Measurements from ENCODE around the gene CYP4A22.

The CYP4A22 gene

DNA sequence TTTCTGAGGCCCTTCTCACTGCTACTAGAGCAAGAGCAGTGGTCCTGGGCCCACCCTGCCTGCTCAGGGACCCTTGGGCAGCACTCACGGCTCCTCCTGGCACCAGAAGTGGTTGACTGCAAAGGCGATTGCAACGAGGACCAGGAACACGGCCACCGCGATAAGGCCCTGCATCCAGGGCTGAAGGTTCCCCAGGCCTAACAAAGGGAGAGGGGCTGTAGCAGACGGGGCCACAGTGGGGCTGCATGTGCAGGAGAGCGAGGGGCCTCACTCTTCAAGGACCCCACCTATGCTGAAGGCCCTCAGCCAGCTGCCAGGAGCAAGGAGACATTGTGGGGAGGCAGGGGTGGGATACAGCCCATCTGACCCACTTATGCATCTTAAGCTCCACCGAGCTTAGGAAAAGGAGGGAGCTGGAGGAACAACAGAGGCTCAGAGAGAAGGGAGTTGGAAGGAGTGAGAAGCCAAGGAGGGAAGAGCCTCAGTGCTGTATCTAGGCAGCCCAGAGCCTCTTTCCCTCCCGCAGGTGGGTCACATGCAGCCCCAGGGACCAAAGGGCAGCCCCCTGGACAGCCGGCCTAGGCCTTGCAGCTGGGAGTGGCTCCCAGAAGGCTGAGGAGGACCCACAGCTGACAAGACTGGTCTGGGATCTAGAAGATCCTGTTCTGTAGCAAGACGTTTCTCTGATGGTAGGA lies 50.1 kb downstream of the CYP4A22 start:
- DNase-seq (ENCODE audit: insufficient read length, low spot score) (no peak), FAIRE-seq (no peak)
- TF ChIP-seq, protein P1, sequence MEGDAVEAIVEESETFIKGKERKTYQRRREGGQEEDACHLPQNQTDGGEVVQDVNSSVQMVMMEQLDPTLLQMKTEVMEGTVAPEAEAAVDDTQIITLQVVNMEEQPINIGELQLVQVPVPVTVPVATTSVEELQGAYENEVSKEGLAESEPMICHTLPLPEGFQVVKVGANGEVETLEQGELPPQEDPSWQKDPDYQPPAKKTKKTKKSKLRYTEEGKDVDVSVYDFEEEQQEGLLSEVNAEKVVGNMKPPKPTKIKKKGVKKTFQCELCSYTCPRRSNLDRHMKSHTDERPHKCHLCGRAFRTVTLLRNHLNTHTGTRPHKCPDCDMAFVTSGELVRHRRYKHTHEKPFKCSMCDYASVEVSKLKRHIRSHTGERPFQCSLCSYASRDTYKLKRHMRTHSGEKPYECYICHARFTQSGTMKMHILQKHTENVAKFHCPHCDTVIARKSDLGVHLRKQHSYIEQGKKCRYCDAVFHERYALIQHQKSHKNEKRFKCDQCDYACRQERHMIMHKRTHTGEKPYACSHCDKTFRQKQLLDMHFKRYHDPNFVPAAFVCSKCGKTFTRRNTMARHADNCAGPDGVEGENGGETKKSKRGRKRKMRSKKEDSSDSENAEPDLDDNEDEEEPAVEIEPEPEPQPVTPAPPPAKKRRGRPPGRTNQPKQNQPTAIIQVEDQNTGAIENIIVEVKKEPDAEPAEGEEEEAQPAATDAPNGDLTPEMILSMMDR (IDR thresholded peaks at IDR 0.05; ENCODE audit: insufficient read depth, missing control alignments): no peak

DNA sequence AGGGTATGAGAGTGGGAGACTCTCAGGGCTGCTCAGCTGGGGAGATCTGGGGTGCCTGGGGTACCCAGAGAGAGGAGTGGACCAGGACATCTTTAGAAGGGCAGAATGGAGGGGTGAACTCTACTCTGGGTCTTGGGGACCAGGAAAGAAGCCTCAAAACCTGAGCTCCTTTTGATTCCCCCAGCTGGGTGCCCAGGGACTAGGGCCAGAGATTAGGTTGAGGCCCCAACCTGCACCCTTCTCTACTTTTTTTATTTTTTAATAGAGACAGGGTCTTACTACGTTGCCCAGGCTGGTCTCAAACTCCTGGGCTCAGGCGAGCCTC lies 50.6 kb downstream of the CYP4A22 start:
- DNase-seq (ENCODE audit: insufficient read length, low spot score): no peak
- no peak for FAIRE-seq
- TF ChIP-seq, protein P1 (IDR thresholded peaks at IDR 0.05; ENCODE audit: insufficient read depth, missing control alignments): no peak

- TF ChIP-seq, protein P1 (IDR thresholded peaks at IDR 0.05; ENCODE audit: insufficient read depth, missing control alignments): no peak
- DNase-seq (ENCODE audit: insufficient read length, low spot score) (no peak), FAIRE-seq (no peak)
Observed at GRCh38 chr1:47188791-47189785, 51.8 kb downstream of the CYP4A22 start.

- TF ChIP-seq, protein P1 (IDR thresholded peaks at IDR 0.05; ENCODE audit: insufficient read depth, missing control alignments): no peak
- no peak for FAIRE-seq
- DNase-seq (ENCODE audit: insufficient read length, low spot score): no peak
Observed at GRCh38 chr1:47189844-47190508, 52.7 kb downstream of the CYP4A22 start, which contains the start of gene PDZK1IP1. PDZK1IP1 (minus strand) TSS chr1:47190036; CDS start chr1:47189932, 104 bp downstream.

- FAIRE-seq (no peak), DNase-seq (ENCODE audit: insufficient read length, low spot score) (no peak)
- TF ChIP-seq, protein P1 (IDR thresholded peaks at IDR 0.05; ENCODE audit: insufficient read depth, missing control alignments): no peak
Observed at GRCh38 chr1:47190509-47190855, 53.2 kb downstream of the CYP4A22 start.

GRCh38 chr1:47190857-47191256 lies 53.6 kb downstream of the CYP4A22 start:
- no peak for FAIRE-seq
- TF ChIP-seq, protein P1 (IDR thresholded peaks at IDR 0.05; ENCODE audit: insufficient read depth, missing control alignments): no peak
- no peak for DNase-seq (ENCODE audit: insufficient read length, low spot score)
